Fibroblast of villous mesenchyme (primary cell): ENCODE results near the gene RCHY1. TPM values are rescaled to one million over a fixed set of nuclear protein-coding genes. Genes with fewer than 3 reads are reported as not detected.
"Not testable (repeated sequence)": the region's sequence is repeated elsewhere in the genome, so short reads cannot be mapped to it uniquely, and the experiment has no call there.

Experiments
- DNase-seq: peaks from one replicate; pipeline ENCODE4 v3.0.0-alpha.2; 2010; ENCODE audit warnings: low read depth
- H3K4me3 ChIP-seq: 2 replicates; pipeline ENCODE4 v1.5.1; 2011; ENCODE audit warnings: low read depth, mild to moderate bottlenecking, low read length
- total RNA-seq: library from RNA; depleted of rRNA; stranded (reverse); fragments of >200 nt; gene quantifications from 2 replicates; pipeline ENCODE4 v1.2.3, GENCODE V29; 2012
- TF ChIP-seq, protein P1 (sequence below): IDR thresholded peaks from 2 replicates; pipeline ENCODE4 v1.5.1; 2012; ENCODE audit warnings: low read depth, mild to moderate bottlenecking, low read length; ENCODE audit not compliant: insufficient read depth

The RCHY1 gene
- total RNA-seq, 1 donor: 43.2 TPM

GRCh38 chr4:75513526-75514130, 575 bp downstream of the RCHY1 start:
- peak; percentile 34 for DNase-seq
- TF ChIP-seq, protein P1, sequence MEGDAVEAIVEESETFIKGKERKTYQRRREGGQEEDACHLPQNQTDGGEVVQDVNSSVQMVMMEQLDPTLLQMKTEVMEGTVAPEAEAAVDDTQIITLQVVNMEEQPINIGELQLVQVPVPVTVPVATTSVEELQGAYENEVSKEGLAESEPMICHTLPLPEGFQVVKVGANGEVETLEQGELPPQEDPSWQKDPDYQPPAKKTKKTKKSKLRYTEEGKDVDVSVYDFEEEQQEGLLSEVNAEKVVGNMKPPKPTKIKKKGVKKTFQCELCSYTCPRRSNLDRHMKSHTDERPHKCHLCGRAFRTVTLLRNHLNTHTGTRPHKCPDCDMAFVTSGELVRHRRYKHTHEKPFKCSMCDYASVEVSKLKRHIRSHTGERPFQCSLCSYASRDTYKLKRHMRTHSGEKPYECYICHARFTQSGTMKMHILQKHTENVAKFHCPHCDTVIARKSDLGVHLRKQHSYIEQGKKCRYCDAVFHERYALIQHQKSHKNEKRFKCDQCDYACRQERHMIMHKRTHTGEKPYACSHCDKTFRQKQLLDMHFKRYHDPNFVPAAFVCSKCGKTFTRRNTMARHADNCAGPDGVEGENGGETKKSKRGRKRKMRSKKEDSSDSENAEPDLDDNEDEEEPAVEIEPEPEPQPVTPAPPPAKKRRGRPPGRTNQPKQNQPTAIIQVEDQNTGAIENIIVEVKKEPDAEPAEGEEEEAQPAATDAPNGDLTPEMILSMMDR: no peak
- H3K4me3 ChIP-seq: peak overlapping the region; percentile 97

DNA sequence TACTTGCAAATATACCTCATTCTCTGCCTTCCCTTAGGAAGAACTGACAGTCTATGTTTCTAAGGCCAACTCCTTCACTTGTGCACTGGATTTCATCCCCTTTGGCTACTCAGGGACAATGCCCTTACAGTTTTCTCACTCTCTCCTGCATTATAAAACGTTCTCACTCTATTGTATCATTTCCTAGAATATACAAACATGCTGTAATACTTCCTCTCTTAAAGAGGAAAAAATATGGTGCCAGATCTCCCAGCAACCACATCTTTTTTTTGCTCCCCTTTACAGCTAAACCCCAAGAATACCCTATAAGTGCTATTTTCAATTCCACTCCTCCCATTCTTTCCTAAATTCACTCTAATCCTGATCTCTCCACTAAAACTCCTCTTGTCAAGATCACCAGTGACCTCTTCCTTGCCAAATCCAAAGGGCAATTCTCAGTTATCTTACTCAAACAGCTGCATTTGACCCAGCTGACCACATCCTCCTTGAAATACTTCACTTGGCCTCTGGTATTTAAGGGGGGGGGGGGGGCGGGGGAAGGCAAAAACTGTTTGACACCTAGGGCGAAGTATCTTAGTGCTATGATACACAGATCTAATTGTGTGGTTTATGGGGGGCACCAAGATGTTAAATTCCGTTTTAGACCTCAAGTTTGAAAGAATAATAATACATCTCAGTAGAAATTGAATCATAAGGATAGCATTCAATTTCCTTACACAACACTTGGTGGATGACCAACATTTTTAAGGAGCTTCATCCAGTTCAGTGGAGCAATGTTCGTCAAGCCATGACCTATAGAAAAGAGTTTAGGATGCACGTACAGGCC, 1.6 kb downstream of the RCHY1 start:
- DNase-seq: peak; percentile 81
- H3K4me3 ChIP-seq: peak overlapping the region; percentile 97
- TF ChIP-seq, protein P1: no peak

DNA sequence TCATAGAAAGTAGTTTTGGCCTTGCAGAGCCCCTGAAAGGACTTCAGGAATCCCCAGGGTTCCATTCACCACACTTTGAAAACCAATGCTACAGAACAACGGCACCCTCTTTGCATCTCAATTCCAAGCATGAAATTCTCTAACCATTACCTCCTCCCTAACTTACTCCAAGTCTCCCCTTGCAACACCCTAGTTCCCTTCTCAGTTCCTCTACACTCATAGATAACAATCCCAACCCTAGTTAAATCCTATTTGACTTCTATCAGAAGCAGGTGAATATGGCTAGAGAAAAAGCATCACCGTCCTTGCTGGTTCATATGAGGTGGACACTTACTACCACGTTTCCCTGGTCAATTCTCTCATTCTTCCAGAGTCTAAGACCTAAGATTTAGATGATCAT, 2.4 kb downstream of the RCHY1 start:
- TF ChIP-seq, protein P1: no peak
- peak overlapping the region; percentile 97 for H3K4me3 ChIP-seq

GRCh38 chr4:75509592-75509991, 4.6 kb downstream of the RCHY1 start:
- H3K4me3 ChIP-seq, DNase-seq: not testable (repeated sequence)

More for the DNA sequence above, 2.4 kb downstream of the RCHY1 start:
- DNase-seq: no peak

GRCh38 chr4:75505630-75506029, 8.6 kb downstream of the RCHY1 start:
- DNase-seq: no peak
- no peak overlapping the region for H3K4me3 ChIP-seq
- TF ChIP-seq, protein P1: no peak

- no peak overlapping the region for H3K4me3 ChIP-seq
- DNase-seq: no peak
- TF ChIP-seq, protein P1: no peak
These were observed 11.5 kb downstream of the RCHY1 start for GRCh38 chr4:75502671-75503070.

- TF ChIP-seq, protein P1: no peak
- no peak for DNase-seq
These were observed 14.3 kb downstream of the RCHY1 start for GRCh38 chr4:75499900-75500299.

More at GRCh38 chr4:75499900-75500299, 14.3 kb downstream of the RCHY1 start:
- H3K4me3 ChIP-seq: no peak overlapping the region
